ENCODE data around the gene LAGE3.

GRCh38 chrX:154446430-154446829 is 32.7 kb downstream of the LAGE3 start:
- TF ChIP-seq CTCF (IDR thresholded peaks at IDR 0.05; ENCODE audit: low read depth, low read length) = no peak
- TF ChIP-seq POLR2A (IDR thresholded peaks at IDR 0.05; ENCODE audit: extremely low read depth, insufficient read length) = no peak

All from NB4 (cell line).